RWPE1 (cell line): Measurements from ENCODE around the gene SLC2A4.
A peak's percentile ranks its signal among the peaks of the same experiment; 100 is the strongest.
"Not testable (repeated sequence)": the region's sequence is repeated elsewhere in the genome, so short reads cannot be mapped to it uniquely, and the experiment has no call there.

Experiments
- CTCF ChIA-PET: fragments of 350-600 bp; sonication (Branson Sonifier 250); formaldehyde crosslinking; extraction: SDS; loops from one replicate; lab custom pipeline; 2021; lab: Yijun Ruan, JAX
- POLR2A ChIA-PET: fragments of 400-600 bp; formaldehyde crosslinking; extraction: SDS; loops from one replicate; lab custom pipeline; 2020; ENCODE audit warnings: antibody characterized with exemption; ENCODE audit not compliant: low non-redundant PET; lab: Yijun Ruan, JAX
- DNase-seq: peaks from one replicate; pipeline ENCODE4 v3.0.0; 2012; ENCODE audit warnings: low spot score
- H3K27ac ChIP-seq: fragments of 450-650 bp; 2 replicates; pipeline ENCODE4 v1.5.1; 2017
- CTCF ChIP-seq: fragments of 450-650 bp; conservative IDR thresholded peaks from 2 replicates; pipeline ENCODE4 v1.5.1; 2017; ENCODE audit warnings: low read depth, mild to moderate bottlenecking

The SLC2A4 gene

GRCh38 chr17:7240375-7240774 is 41.1 kb upstream of the SLC2A4 start:
- CTCF ChIA-PET = no interaction called here
- POLR2A ChIA-PET = no interaction called here

GRCh38 chr17:7241090-7241733 is 40.3 kb upstream of the SLC2A4 start:
- peak overlapping the region; percentile 90 for H3K27ac ChIP-seq
- POLR2A ChIA-PET = interaction anchor here (0.7 to 1.3 kb wide), 3 partner anchors 9 to 100 kb away, joined by 3 to 6 read pairs (median 4); no protein-coding TSS in a partner anchor
- DNase-seq = no peak
- CTCF ChIA-PET = interaction anchor here (0.9 kb wide), 1 partner anchor 9 kb away, joined by 5 read pairs; no protein-coding TSS in a partner anchor
- TF ChIP-seq CTCF = no peak

More at GRCh38 chr17:7240375-7240774, 41.1 kb upstream of the SLC2A4 start:
- DNase-seq = no peak
- H3K27ac ChIP-seq = peak overlapping the region; percentile 90; the same call in 1 of the 2 replicates
- no peak for TF ChIP-seq CTCF

GRCh38 chr17:7241783-7242716 is 39.5 kb upstream of the SLC2A4 start, which contains the start of gene GABARAP:
Gene GABARAP, minus strand, starts transcription at chr17:7242449. Its CDS starts 119 bp downstream, at chr17:7242330.
- peak within 1 kb of the TSS; percentile 90 for H3K27ac ChIP-seq
- TF ChIP-seq CTCF = no peak
- DNase-seq = peak; percentile 85
- POLR2A ChIA-PET = interaction anchor here (0.5 to 1.3 kb wide), 7 partner anchors 9 to 238 kb away, joined by 3 to 6 read pairs (median 4); no protein-coding TSS in a partner anchor
- CTCF ChIA-PET = interaction anchor here (0.9 to 1.0 kb wide), 2 partner anchors 8 to 55 kb away, joined by 5 read pairs; no protein-coding TSS in a partner anchor

GRCh38 chr17:7242717-7243452 is 38.6 kb upstream of the SLC2A4 start:
- peak overlapping the region; percentile 90 for H3K27ac ChIP-seq
- ChIA-PET CTCF (interaction anchor here (0.6 to 1.0 kb wide), 2 partner anchors 54 to 237 kb away, joined by 5 to 6 read pairs; no protein-coding TSS in a partner anchor), POLR2A (interaction anchor here (0.8 to 1.3 kb wide), 3 partner anchors 8 to 211 kb away, joined by 3 to 4 read pairs (median 3); no protein-coding TSS in a partner anchor)
- no peak for TF ChIP-seq CTCF
- peak; percentile 71 for DNase-seq

GRCh38 chr17:7243453-7243729 is 38.1 kb upstream of the SLC2A4 start:
- CTCF ChIA-PET = no interaction called here
- DNase-seq = no peak
- peak overlapping the region; percentile 90 for H3K27ac ChIP-seq
- POLR2A ChIA-PET = no interaction called here
- TF ChIP-seq CTCF = no peak

GRCh38 chr17:7243838-7244237 is 37.7 kb upstream of the SLC2A4 start:
- POLR2A ChIA-PET, DNase-seq, CTCF ChIA-PET: not testable (repeated sequence)
- peak overlapping the region; percentile 90 for H3K27ac ChIP-seq
